Heart right ventricle (tissue), 16 donors: ENCODE measurements around the gene GFY. TPM values are rescaled to one million over a fixed set of nuclear protein-coding genes. Genes with fewer than 3 reads are reported as not detected.
A peak's percentile ranks its signal among the peaks of the same experiment; 100 is the strongest.

Source experiments
- ATAC-seq, 8 donors: fragments of 200-7000 bp; cut with Tn5 transposase; one replicate each; pipeline ENCODE4 v1.9.1; 2020; ENCODE audit warnings: mild to moderate bottlenecking in 8 of 8, moderate library complexity in 8 of 8, moderate number of reproducible peaks in 1 of 8
- DNase-seq, 2 donors: peaks; one replicate each; pipeline ENCODE4 v3.0.0-alpha.2; 2020
- H3K27ac ChIP-seq, 10 donors: fragments of 200-600 bp; sonication (generic) in 2 of 10; one replicate each; pipeline versions ENCODE4 v1.5.0 to v1.8.0; 2020 to 2022; ENCODE audit warnings: mild to moderate bottlenecking in 3 of 10
- H3K27me3 ChIP-seq, 7 donors: fragments of 200-600 bp; one replicate each; pipeline ENCODE4 v1.8.0; 2021 to 2022; ENCODE audit warnings: mild to moderate bottlenecking in 2 of 7
- H3K36me3 ChIP-seq, 9 donors: fragments of 200-600 bp; sonication (generic) in 1 of 9; one replicate each; pipeline versions ENCODE4 v1.5.0 to v1.8.0; 2020 to 2022; ENCODE audit warnings: mild to moderate bottlenecking in 2 of 9
- H3K4me1 ChIP-seq, 9 donors: fragments of 200-600 bp; sonication (generic) in 1 of 9; one replicate each; pipeline versions ENCODE4 v1.5.0 to v1.8.0; 2020 to 2022; ENCODE audit warnings: mild to moderate bottlenecking in 4 of 9
- H3K4me3 ChIP-seq, 10 donors: fragments of 200-600 bp; sonication (generic) in 2 of 10; one replicate each; pipeline versions ENCODE4 v1.5.0 to v1.8.0; 2020 to 2022; ENCODE audit warnings: mild to moderate bottlenecking in 7 of 10, moderate library complexity in 2 of 10
- H3K9me3 ChIP-seq, 11 donors: fragments of 200-600 bp in 10 of 11; sonication (generic) in 2 of 11; one replicate each; pipeline versions ENCODE4 v1.5.0 to v1.8.0; 2013 to 2022; ENCODE audit warnings: mild to moderate bottlenecking in 2 of 11, control low read depth in 1 of 11, moderate library complexity in 1 of 11
- WGBS, 2 donors: extraction: QIAGEN DNeasy Blood & Tissue Kit; methylation state at CpG; one replicate each; pipeline ENCODE4 v1.1.7; 2013; ENCODE audit warnings: inconsistent platforms in 1 of 2; 5-methylcytosine and 5-hydroxymethylcytosine counted together
- intact Hi-C, 10 donors: fragments of 100-400 bp; cut with DNase I; formaldehyde crosslinking; loops; one replicate each; pipeline versions ENCODE4 v1.11.1 to v1.14.2; 2022
- polyA plus RNA-seq, 2 donors: library from polyadenylated mRNA; stranded (reverse); fragments of 200-250 nt; gene quantifications; one replicate each; pipeline ENCODE4 v1.2.3, GENCODE V29; 2013
- total RNA-seq, 10 donors: library from RNA; stranded (reverse); fragmentation: NEBNext Ultra II Directional in 3 of 10; extraction: Animal tissue kit (Norgen Biotek cat#: 25700) in 3 of 10; gene quantifications; one replicate each; pipeline versions ENCODE4 v1.2.1 to v1.2.4, GENCODE V29; 2021 to 2023
- TF ChIP-seq, protein P1 (sequence below), 9 donors: fragments of 200-600 bp; sonication (generic) in 2 of 9; IDR thresholded peaks; one replicate each; pipeline versions ENCODE4 v1.5.0 to v1.8.0; 2021 to 2022; ENCODE audit warnings: antibody characterized with exemption in 9 of 9, mild to moderate bottlenecking in 5 of 9, moderate library complexity in 1 of 9
- donor health status: Arrhythmogenic right ventricular cardiomyopathy.
- donor health status: ischemic (EF 13 %, LVEDD 7.1; RV severe dilation, severe dysfunction).
- donor health status: healthy with polysubstance abuse.
- donor health status: DM: no; HTN: yes; CAD: no.
- donor health status: DM: no; HTN: no; CAD: no.
- donor health status: ischemic (EF 25% LVEDD 6.9; RV normal size, moderate dysfunction).
- donor health status: ischemic (EF 25% LVEDD 5.7; RV mildly dilated, moderate dysfunction).
- donor health status: healthy.
- donor health status: DM: yes; HTN: yes; CAD: no.
- donor health status: Ischemic cardiomyopathy.
- donor health status: ischemic (EF 35%, LVEDD 5.7; RV mildly dilated, moderate dysfunction).
- donor health status: nonischemic (EF 11% LVEDD 7.7; RV severe dilation, severe dysfunction).
- donor health status: DM: yes; HTN: yes; CAD: no.
- donor health status: PGD.
- donor health status: ischemic (EF 29% LVEDD 5.4; RV normal size, mild dysfunction).
- donor health status: nonischemic (EF 23%, LVEDD 6.1; RV moderate dilation, normal function).

GFY gene
- total and polyA plus RNA-seq, 12 donors: 0.13 TPM; not detected in 11

DNA sequence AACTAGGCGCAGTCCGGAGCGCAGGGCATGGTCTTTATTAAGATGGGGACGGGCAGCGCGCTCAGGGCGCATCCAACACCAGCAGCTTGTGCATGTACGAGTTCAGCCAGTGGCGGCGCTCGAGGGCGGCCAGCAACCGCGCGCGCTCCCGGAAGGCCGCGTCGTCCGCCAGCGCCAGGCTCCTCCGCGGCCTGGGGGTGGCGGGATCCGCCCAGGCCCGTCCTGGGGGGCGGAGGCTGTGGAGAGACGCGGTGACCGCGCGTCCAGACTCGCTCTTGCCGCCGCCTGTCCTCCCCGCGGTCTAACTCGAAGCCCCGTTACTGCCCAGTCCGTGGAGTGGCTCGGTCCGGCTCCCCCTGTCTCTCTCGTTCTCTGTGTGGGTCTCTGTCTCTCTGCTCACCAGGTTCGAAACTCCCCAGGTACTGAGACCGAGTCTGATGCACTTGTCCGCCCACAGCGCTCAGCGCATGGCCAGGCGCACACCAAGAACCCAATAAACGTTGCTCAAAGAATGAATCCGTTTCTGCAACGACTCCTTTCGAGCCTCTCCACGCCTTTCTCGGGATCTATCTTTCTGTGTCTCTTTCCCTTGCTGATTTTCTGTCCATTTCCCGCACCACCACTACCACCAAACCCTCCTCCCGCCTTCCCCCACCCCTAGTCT lies 2.6 kb upstream of the GFY start:
- peak overlapping the region in 9 of 10 donors; percentile 10 to 41 (median 32) for H3K4me3 ChIP-seq
- no peaks in the 10 kb centered on the region for H3K9me3 ChIP-seq
- no peaks in the 10 kb centered on the region for H3K36me3 ChIP-seq
- ATAC-seq (peak; percentile 53 to 79 (median 64)), DNase-seq (peak in 1 of 2 donors; percentile 50)
- H3K27me3 ChIP-seq: peaks cover 15 to 100% (median 99%) of the 10 kb centered on the region in 7 donors
- 2% methylated on average over 55 to 58 of the region's 58 CpGs for WGBS, 2 donors
- intact Hi-C loops: no loop called here
- TF ChIP-seq, protein P1, sequence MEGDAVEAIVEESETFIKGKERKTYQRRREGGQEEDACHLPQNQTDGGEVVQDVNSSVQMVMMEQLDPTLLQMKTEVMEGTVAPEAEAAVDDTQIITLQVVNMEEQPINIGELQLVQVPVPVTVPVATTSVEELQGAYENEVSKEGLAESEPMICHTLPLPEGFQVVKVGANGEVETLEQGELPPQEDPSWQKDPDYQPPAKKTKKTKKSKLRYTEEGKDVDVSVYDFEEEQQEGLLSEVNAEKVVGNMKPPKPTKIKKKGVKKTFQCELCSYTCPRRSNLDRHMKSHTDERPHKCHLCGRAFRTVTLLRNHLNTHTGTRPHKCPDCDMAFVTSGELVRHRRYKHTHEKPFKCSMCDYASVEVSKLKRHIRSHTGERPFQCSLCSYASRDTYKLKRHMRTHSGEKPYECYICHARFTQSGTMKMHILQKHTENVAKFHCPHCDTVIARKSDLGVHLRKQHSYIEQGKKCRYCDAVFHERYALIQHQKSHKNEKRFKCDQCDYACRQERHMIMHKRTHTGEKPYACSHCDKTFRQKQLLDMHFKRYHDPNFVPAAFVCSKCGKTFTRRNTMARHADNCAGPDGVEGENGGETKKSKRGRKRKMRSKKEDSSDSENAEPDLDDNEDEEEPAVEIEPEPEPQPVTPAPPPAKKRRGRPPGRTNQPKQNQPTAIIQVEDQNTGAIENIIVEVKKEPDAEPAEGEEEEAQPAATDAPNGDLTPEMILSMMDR (IDR thresholded peaks at IDR 0.05): peak in 8 of 9 donors; percentile 28 to 64 (median 56)
- no peak overlapping the region for H3K27ac ChIP-seq
- peaks cover 5 to 39% (median 30%) of the 10 kb centered on the region in 9 donors for H3K4me1 ChIP-seq

DNA sequence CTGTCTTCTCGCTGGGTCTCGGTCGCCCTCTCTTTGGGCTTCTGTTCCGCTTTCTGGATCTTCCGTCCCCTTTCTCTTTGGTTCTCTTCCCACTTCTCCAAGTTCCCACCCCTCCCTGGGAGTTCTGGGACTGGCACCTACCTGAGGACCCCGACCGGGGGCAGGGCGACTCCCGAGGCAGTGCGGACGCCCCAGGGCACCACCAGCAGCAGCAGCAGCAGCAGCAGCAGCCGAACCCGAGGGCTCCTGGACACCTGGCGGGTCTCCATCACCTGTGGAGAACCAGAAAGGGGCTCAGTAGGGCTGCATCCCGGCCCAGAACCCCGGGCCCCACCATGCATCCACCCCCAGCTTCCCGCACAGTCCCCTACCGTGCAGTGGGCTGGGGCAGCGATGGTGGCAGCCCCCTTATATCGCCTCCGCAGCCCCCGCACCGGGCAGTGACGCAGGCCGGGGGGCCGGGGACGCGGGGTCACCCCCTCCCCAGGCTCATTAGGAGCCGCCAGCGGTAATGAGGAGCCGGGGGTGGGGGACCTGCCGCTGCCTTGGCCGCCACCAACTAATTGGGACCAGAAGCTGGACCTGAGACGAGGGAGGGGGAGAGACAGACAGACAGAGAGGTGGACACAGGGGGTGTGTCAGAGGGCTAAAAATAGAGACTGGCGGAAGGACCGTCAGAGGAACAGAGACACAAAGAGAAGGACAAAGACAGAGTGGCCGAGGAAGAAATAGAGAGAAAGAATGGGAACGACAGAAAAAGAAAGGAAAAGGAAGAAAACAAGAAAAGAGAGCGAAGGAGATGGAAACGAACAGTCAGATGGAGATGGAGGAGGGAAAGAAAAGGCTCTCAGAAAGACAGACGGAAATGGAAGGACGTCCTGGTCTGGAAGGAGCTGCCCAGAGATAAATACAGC lies 1.9 kb upstream of the GFY start, which contains the start of gene PTH2:
Gene PTH2, minus strand, starts transcription at position 371 of the 914 bp plus-strand sequence. Its CDS starts 102 bp downstream, at position 269.
- H3K27ac ChIP-seq: no peak within 1 kb of the TSS
- peaks cover 15 to 100% (median 99%) of the 10 kb centered on the region in 7 donors for H3K27me3 ChIP-seq
- TF ChIP-seq, protein P1 (IDR thresholded peaks at IDR 0.05): no peak
- peak within 1 kb of the TSS in 9 of 10 donors; percentile 10 to 41 (median 32) for H3K4me3 ChIP-seq
- no peaks in the 10 kb centered on the region for H3K9me3 ChIP-seq
- H3K36me3 ChIP-seq: no peaks in the 10 kb centered on the region
- 3 to 8% methylated on average over 38 to 42 of the region's 42 CpGs for WGBS, 2 donors
- H3K4me1 ChIP-seq: peaks cover 7 to 46% (median 36%) of the 10 kb centered on the region in 9 donors
- ATAC-seq (peak in 2 of 8 donors; percentile 30), DNase-seq (no peak)
- intact Hi-C loops: no loop called here

DNA sequence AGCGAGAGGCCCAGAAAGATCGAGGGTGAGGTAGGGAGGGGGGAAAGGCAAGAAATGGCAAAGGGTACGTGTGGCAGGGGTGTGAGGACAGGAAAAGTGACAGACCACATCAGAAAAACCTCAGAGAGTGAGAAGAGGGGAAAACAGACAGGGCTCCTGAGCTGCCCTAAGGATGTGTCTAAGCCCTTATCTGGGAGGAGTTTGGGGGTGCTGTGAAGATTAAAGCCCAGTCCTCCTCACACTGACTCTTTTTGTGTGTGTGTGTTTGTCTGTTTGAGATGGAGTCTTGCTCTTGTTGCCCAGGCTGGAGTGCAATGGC lies 1.2 kb upstream of the GFY start:
- Histone ChIP-seq H3K4me1 (peaks cover 7 to 49% (median 38%) of the 10 kb centered on the region in 9 donors), H3K4me3 (no peak overlapping the region), H3K27ac (no peak overlapping the region), H3K9me3 (no peaks in the 10 kb centered on the region), H3K27me3 (peaks cover 15 to 100% (median 99%) of the 10 kb centered on the region in 7 donors), H3K36me3 (no peaks in the 10 kb centered on the region)
- TF ChIP-seq, protein P1 (IDR thresholded peaks at IDR 0.05): no peak
- intact Hi-C loops: no loop called here
- no peak for DNase-seq
- WGBS, 2 donors: 5 to 15% methylated on average over 3 of the region's 3 CpGs
- ATAC-seq: no peak

DNA sequence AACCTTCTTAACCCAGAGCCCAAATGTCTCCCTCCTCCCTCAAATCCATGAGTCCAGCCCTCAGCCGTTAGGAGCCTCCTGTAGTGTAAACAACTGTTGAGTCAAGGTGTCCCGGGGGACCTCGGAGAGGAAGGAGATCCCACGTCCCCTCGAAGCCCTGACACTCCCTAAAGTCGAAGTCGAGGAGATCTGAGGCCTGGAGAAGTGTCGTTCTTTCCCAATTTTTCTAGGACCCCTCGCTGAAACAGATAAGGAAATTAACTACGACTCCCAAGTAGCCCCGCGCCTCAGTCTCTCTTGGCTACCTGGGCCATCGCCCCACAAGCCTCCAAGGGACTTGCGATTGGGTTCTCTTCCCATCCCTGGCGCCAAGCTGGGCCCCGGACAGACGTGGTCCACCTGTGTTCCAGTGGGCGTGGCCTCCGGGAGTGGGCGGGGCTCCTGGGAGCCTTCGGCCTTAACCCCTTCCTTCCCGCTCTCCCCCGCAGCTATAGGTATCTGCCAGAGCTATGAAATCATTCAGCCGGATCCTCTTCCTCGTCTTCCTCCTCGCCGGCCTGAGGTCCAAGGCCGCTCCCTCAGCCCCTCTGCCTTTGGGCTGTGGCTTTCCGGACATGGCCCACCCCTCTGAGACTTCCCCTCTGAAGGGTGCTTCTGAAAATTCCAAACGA lies 869 bp downstream of the GFY start:
- intact Hi-C loops: no loop called here
- DNase-seq: no peak
- H3K27ac ChIP-seq: no peak overlapping the region
- H3K4me1 ChIP-seq: peaks cover 7 to 42% (median 36%) of the 10 kb centered on the region in 9 donors
- no peaks in the 10 kb centered on the region for H3K9me3 ChIP-seq
- H3K4me3 ChIP-seq: no peak overlapping the region
- TF ChIP-seq, protein P1 (IDR thresholded peaks at IDR 0.05): no peak
- H3K36me3 ChIP-seq: no peaks in the 10 kb centered on the region
- WGBS, 2 donors: 3 to 4% methylated on average over 30 of the region's 30 CpGs
- H3K27me3 ChIP-seq: peaks cover 12 to 100% (median 98%) of the 10 kb centered on the region in 7 donors
- ATAC-seq: no peak
